NB4 (cell line): ENCODE data around the gene CREB3L1.

Experiments
- DNase-seq: peaks from one replicate; pipeline ENCODE4 v3.0.0; 2010; ENCODE audit warnings: low read depth
- H3K4me3 ChIP-seq: one replicate; pipeline ENCODE4 v1.5.1; 2011; ENCODE audit warnings: mild to moderate bottlenecking, low read depth, low read length, moderate library complexity
- CTCF ChIP-seq: IDR thresholded peaks from one replicate; pipeline ENCODE4 v1.5.1; 2012; ENCODE audit warnings: low read depth, low read length
- MAX ChIP-seq: IDR thresholded peaks from 2 replicates; pipeline ENCODE4 v1.6.1; 2011; ENCODE audit warnings: low read depth, low read length
- MYC ChIP-seq: IDR thresholded peaks from 2 replicates; pipeline ENCODE4 v1.6.1; 2011; ENCODE audit warnings: low read depth, low read length
- POLR2A ChIP-seq: IDR thresholded peaks from 2 replicates; pipeline ENCODE4 v1.6.1; 2011; ENCODE audit warnings: mild to moderate bottlenecking; ENCODE audit not compliant: insufficient read length; ENCODE audit errors: extremely low read depth

Gene CREB3L1

GRCh38 chr11:46295312-46296058, 18.0 kb downstream of the CREB3L1 start:
- no peak overlapping the region for H3K4me3 ChIP-seq
- TF ChIP-seq POLR2A (peak; percentile 17), MAX (peak; percentile 56), MYC (peak; percentile 26; the same call in 1 of the 2 replicates), CTCF (no peak)
- DNase-seq: peak; percentile 78

- no peak overlapping the region for H3K4me3 ChIP-seq
- TF ChIP-seq CTCF: no peak
- TF ChIP-seq MYC: no peak
- no peak for TF ChIP-seq POLR2A
- TF ChIP-seq MAX: no peak
- DNase-seq: no peak
Observed at GRCh38 chr11:46296059-46296527, 18.6 kb downstream of the CREB3L1 start.

GRCh38 chr11:46296528-46297448, 19.3 kb downstream of the CREB3L1 start:
- TF ChIP-seq POLR2A (no peak), MAX (no peak)
- no peak overlapping the region for H3K4me3 ChIP-seq
- no peak for DNase-seq

GRCh38 chr11:46298699-46299433, 21.4 kb downstream of the CREB3L1 start:
- peak; percentile 83 for DNase-seq
- no peak for TF ChIP-seq POLR2A
- TF ChIP-seq CTCF: no peak
- no peak for TF ChIP-seq MAX
- TF ChIP-seq MYC: no peak
- H3K4me3 ChIP-seq: no peak overlapping the region

- TF ChIP-seq POLR2A (no peak), CTCF (no peak), MAX (no peak), MYC (no peak)
- no peak overlapping the region for H3K4me3 ChIP-seq
- no peak for DNase-seq
Observed at GRCh38 chr11:46299451-46299961, 22.0 kb downstream of the CREB3L1 start.
